OCI-LY7 (cell line): ENCODE results near the gene ARHGAP24.

Source experiments
- CTCF ChIP-seq: fragments of 200-600 bp; sonication (generic); conservative IDR thresholded peaks from 2 replicates; pipeline ENCODE4 v1.5.1; 2014; ENCODE audit warnings: mild to moderate bottlenecking, antibody characterized with exemption, low read length, moderate library complexity, mixed read lengths
- EZH2phosphoT487 ChIP-seq: fragments of 200-600 bp; sonication (generic); IDR thresholded peaks from 2 replicates; pipeline ENCODE4 v1.6.1; 2018; ENCODE audit warnings: low read depth, borderline replicate concordance, mild to moderate bottlenecking, mixed run types, antibody characterized with exemption, low read length, moderate library complexity, mixed read lengths

- no peak for TF ChIP-seq CTCF
- TF ChIP-seq EZH2phosphoT487 = no peak
These were observed 315.6 kb downstream of the ARHGAP24 start for GRCh38 chr4:85790582-85790981.
